GM10266 (cell line): ENCODE data around the gene TAAR2.
A peak's percentile ranks its signal among the peaks of the same experiment; 100 is the strongest.
"Not testable (repeated sequence)": the region's sequence is repeated elsewhere in the genome, so short reads cannot be mapped to it uniquely, and the experiment has no call there.

ENCODE experiments used
- DNase-seq: peaks from one replicate; pipeline ENCODE4 v3.0.0; 2012; ENCODE audit errors: extremely low spot score
- CTCF ChIP-seq: IDR thresholded peaks from 2 replicates; pipeline ENCODE4 v1.5.1; 2012; ENCODE audit warnings: mild to moderate bottlenecking, low read depth; ENCODE audit not compliant: control insufficient read depth, insufficient read depth; ENCODE audit errors: missing control alignments

TAAR2 gene

GRCh38 chr6:132607544-132608233 is 16.4 kb downstream of the TAAR2 start:
- no peak for DNase-seq
- TF ChIP-seq CTCF, result no peak

GRCh38 chr6:132604635-132605152 is 19.4 kb downstream of the TAAR2 start:
- TF ChIP-seq CTCF, result no peak
- DNase-seq, result no peak

GRCh38 chr6:132600900-132601299 is 23.2 kb downstream of the TAAR2 start:
- not testable (repeated sequence) for DNase-seq

GRCh38 chr6:132598473-132598872 is 25.6 kb downstream of the TAAR2 start:
- peak; percentile 35 for TF ChIP-seq CTCF
- DNase-seq, result no peak

- DNase-seq, result no peak
- TF ChIP-seq CTCF, result no peak
These were observed 27.9 kb downstream of the TAAR2 start for GRCh38 chr6:132596201-132596600.

GRCh38 chr6:132592855-132593254 is 31.2 kb downstream of the TAAR2 start:
- TF ChIP-seq CTCF, result no peak
- no peak for DNase-seq

GRCh38 chr6:132590362-132590761 is 33.7 kb downstream of the TAAR2 start:
- no peak for DNase-seq
- TF ChIP-seq CTCF, result no peak
